PC-3 (cell line): ENCODE measurements around the gene DENND2D. TPM values are rescaled to one million over a fixed set of nuclear protein-coding genes. Genes with fewer than 3 reads are reported as not detected.
A peak's percentile ranks its signal among the peaks of the same experiment; 100 is the strongest.

Experiments used
- ATAC-seq: fragments of 200-7000 bp; cut with Tn5 transposase; 2 replicates; pipeline ENCODE4 v1.9.1; 2020; ENCODE audit warnings: mild to moderate bottlenecking, moderate library complexity
- BruUV-seq: library from RNA; stranded (reverse); fragments of 400-500 nt; replicated peaks from 2 replicates; lab custom pipeline; 2021; lab: Mats Ljungman, UMichigan
- CTCF ChIA-PET: fragments of 300-600 bp; sonication (Branson Sonifier 250); formaldehyde crosslinking; loops from one replicate; lab custom pipeline; 2022; ENCODE audit warnings: antibody characterized with exemption; lab: Charles Lee
- POLR2A ChIA-PET: fragments of 300-600 bp; sonication (Branson Sonifier 250); formaldehyde crosslinking; loops from one replicate; lab custom pipeline; 2022; ENCODE audit warnings: antibody characterized with exemption; ENCODE audit not compliant: unreplicated experiment; lab: Charles Lee
- DNase-seq: peaks from one replicate; pipeline ENCODE4 v3.0.0-alpha.2; 2015
- H2AFZ ChIP-seq: fragments of 300-600 bp; sonication (generic); 2 replicates; pipeline ENCODE4 v1.6.0; 2016; ENCODE audit warnings: antibody characterized with exemption, low read length
- H3F3A ChIP-seq: fragments of 300-600 bp; sonication (generic); one replicate; pipeline ENCODE4 v1.6.0; 2017; ENCODE audit warnings: antibody characterized with exemption, low read length, control low read depth, mild to moderate bottlenecking; ENCODE audit not compliant: unreplicated experiment
- H3K27ac ChIP-seq: fragments of 300-600 bp; sonication (generic); 2 replicates; pipeline ENCODE4 v1.5.1; 2016; ENCODE audit warnings: mild to moderate bottlenecking, low read length
- H3K27me3 ChIP-seq: fragments of 300-600 bp; sonication (generic); 2 replicates; pipeline ENCODE4 v1.6.1; 2016; ENCODE audit warnings: low read length, mixed read lengths
- H3K36me3 ChIP-seq: fragments of 300-600 bp; sonication (generic); 2 replicates; pipeline ENCODE4 v1.6.1; 2016; ENCODE audit warnings: low read depth, mixed run types, low read length, mixed read lengths
- H3K4me1 ChIP-seq: fragments of 300-600 bp; sonication (generic); 2 replicates; pipeline ENCODE4 v1.5.1; 2016; ENCODE audit warnings: low read length; ENCODE audit not compliant: insufficient read depth
- H3K4me2 ChIP-seq: fragments of 300-600 bp; sonication (generic); 2 replicates; pipeline ENCODE4 v1.6.0; 2016; ENCODE audit warnings: low read length
- H3K4me3 ChIP-seq: fragments of 300-600 bp; sonication (generic); 2 replicates; pipeline ENCODE4 v1.5.1; 2016; ENCODE audit warnings: mild to moderate bottlenecking, low read length, mixed read lengths
- H3K79me2 ChIP-seq: fragments of 300-600 bp; sonication (generic); 2 replicates; pipeline ENCODE4 v1.6.1; 2017; ENCODE audit warnings: low read length, mixed read lengths
- H3K9ac ChIP-seq: fragments of 300-600 bp; sonication (generic); 2 replicates; pipeline ENCODE4 v1.6.0; 2016; ENCODE audit warnings: mild to moderate bottlenecking, low read length
- H3K9me2 ChIP-seq: fragments of 300-600 bp; sonication (generic); replicated peaks from 2 replicates; pipeline ENCODE4 v1.6.1; 2016; ENCODE audit warnings: mixed run types, low read length, mixed read lengths
- H3K9me3 ChIP-seq: fragments of 300-600 bp; sonication (generic); 2 replicates; pipeline ENCODE4 v1.6.1; 2016; ENCODE audit warnings: low read length, mixed read lengths
- H4K20me1 ChIP-seq: fragments of 300-600 bp; sonication (generic); 2 replicates; pipeline ENCODE4 v1.6.1; 2016; ENCODE audit warnings: low read length, mixed read lengths
- CTCF ChIP-seq: fragments of 300-600 bp; sonication (generic); conservative IDR thresholded peaks from 2 replicates; pipeline ENCODE4 v1.5.1; 2017; ENCODE audit warnings: antibody characterized with exemption, low read depth, mild to moderate bottlenecking, low read length
- EZH2 ChIP-seq: fragments of 300-600 bp; sonication (generic); IDR thresholded peaks from one replicate; pipeline ENCODE4 v1.6.1; 2017; ENCODE audit warnings: antibody characterized with exemption, mild to moderate bottlenecking, low read length; ENCODE audit not compliant: unreplicated experiment
- EZH2phosphoT487 ChIP-seq: fragments of 300-600 bp; sonication (generic); IDR thresholded peaks from 2 replicates; pipeline ENCODE4 v1.6.1; 2018; ENCODE audit warnings: mild to moderate bottlenecking, antibody characterized with exemption, low read length, borderline replicate concordance
- intact Hi-C: fragments of 100-400 bp; cut with micrococcal nuclease; formaldehyde crosslinking; loops from 2 replicates; pipeline ENCODE4 v1.9.0; 2023
- total RNA-seq: library from RNA; depleted of rRNA; stranded (reverse); fragments of >200 nt; gene quantifications from 2 replicates; pipeline ENCODE4 v1.2.3, GENCODE V29; 2014

DENND2D gene
- total RNA-seq, 1 experiment from 2014 or later = 4.0 TPM

GRCh38 chr1:111201275-111202090 lies 1.0 kb upstream of the DENND2D start:
- Histone ChIP-seq H3K4me2 (peak overlapping the region; percentile 85; the same call in 1 of the 2 replicates), H3K36me3 (no peaks in the 10 kb centered on the region), H3K9ac (no peak overlapping the region), H3K79me2 (no peaks in the 10 kb centered on the region), H3F3A (no peaks in the 10 kb centered on the region), H3K4me3 (no peak overlapping the region), H2AFZ (no peak overlapping the region), H3K9me3 (no peaks in the 10 kb centered on the region), H3K9me2 (no peaks in the 10 kb centered on the region), H3K4me1 (peaks cover 26% of the 10 kb centered on the region), H3K27me3 (no peaks in the 10 kb centered on the region), H4K20me1 (no peaks in the 10 kb centered on the region), H3K27ac (no peak overlapping the region)
- ChIA-PET CTCF (no interaction called here), POLR2A (no interaction called here)
- TF ChIP-seq CTCF (no peak), EZH2phosphoT487 (no peak), EZH2 (no peak)
- no TSS peak for BruUV-seq
- ATAC-seq (no peak), DNase-seq (no peak)
- intact Hi-C loops = no loop called here

- H3K4me2 ChIP-seq = no peak overlapping the region
- no peak overlapping the region for H3K9ac ChIP-seq
- CTCF ChIA-PET = no interaction called here
- H3K27ac ChIP-seq = no peak overlapping the region
- no peaks in the 10 kb centered on the region for H3F3A ChIP-seq
- H3K27me3 ChIP-seq = no peaks in the 10 kb centered on the region
- intact Hi-C loops = no loop called here
- H3K4me1 ChIP-seq = peaks cover 26% of the 10 kb centered on the region
- H4K20me1 ChIP-seq = no peaks in the 10 kb centered on the region
- POLR2A ChIA-PET = no interaction called here
- no TSS peak for BruUV-seq
- H3K4me3 ChIP-seq = no peak overlapping the region
- no peaks in the 10 kb centered on the region for H3K9me2 ChIP-seq
- ATAC-seq = no peak
- H3K9me3 ChIP-seq = no peaks in the 10 kb centered on the region
- no peak for DNase-seq
- TF ChIP-seq EZH2 (no peak), CTCF (no peak), EZH2phosphoT487 (no peak)
- no peak overlapping the region for H2AFZ ChIP-seq
- no peaks in the 10 kb centered on the region for H3K79me2 ChIP-seq
- no peaks in the 10 kb centered on the region for H3K36me3 ChIP-seq
Measured at GRCh38 chr1:111200802-111201161, 336 bp upstream of the DENND2D start.

DNA sequence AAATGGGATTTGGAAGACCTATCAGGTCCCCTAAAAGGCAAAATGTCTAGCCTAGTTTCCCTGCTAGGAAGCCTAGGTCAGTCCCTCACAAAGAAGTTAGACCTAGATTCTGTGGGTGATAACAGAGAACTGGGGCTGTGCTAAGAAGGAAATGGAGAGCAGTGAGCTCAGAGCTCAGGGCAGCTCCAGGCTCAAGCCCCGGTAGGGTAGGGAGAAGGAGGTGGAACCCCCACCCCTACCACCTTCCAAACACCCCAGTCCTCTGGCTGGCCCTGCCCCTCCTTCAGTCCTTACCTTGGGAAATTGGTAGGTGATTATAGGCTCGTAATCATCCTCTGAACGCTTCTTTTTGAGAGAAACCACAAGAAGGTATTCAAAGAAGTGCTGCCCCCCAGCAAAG lies 1.1 kb downstream of the DENND2D start:
- Histone ChIP-seq H3K4me3 (no peak overlapping the region), H3K9me3 (no peaks in the 10 kb centered on the region), H2AFZ (no peak overlapping the region), H3F3A (no peaks in the 10 kb centered on the region), H3K36me3 (no peaks in the 10 kb centered on the region), H3K79me2 (no peaks in the 10 kb centered on the region), H3K9ac (no peak overlapping the region), H3K9me2 (no peaks in the 10 kb centered on the region), H3K27me3 (no peaks in the 10 kb centered on the region), H3K4me2 (no peak overlapping the region), H4K20me1 (no peaks in the 10 kb centered on the region), H3K27ac (no peak overlapping the region), H3K4me1 (peaks cover 24% of the 10 kb centered on the region)
- no peak for TF ChIP-seq EZH2phosphoT487
- no peak for TF ChIP-seq EZH2
- TF ChIP-seq CTCF = no peak
- DNase-seq (no peak), ATAC-seq (no peak)
- ChIA-PET CTCF (no interaction called here), POLR2A (no interaction called here)
- no TSS peak for BruUV-seq
- intact Hi-C loops = no loop called here
